ENCODE data around the gene RAB40B. TPM values are rescaled to one million over a fixed set of nuclear protein-coding genes. Genes with fewer than 3 reads are reported as not detected.

The RAB40B gene
- polyA plus RNA-seq, 1 of the 3 experiments (the other 2 are of a cell fraction): 20.7 TPM

GRCh38 chr17:82655523-82655922 is 43.0 kb downstream of the RAB40B start:
- TF ChIP-seq POLR2AphosphoS5 (IDR thresholded peaks at IDR 0.05; ENCODE audit: low read depth, low read length) (no peak), TEAD4 (IDR thresholded peaks at IDR 0.05; ENCODE audit: borderline replicate concordance, insufficient read depth) (no peak), FOSL2 (IDR thresholded peaks at IDR 0.05; ENCODE audit: borderline replicate concordance, low read depth) (no peak), EP300 (IDR thresholded peaks at IDR 0.05; ENCODE audit: borderline replicate concordance in 1 of 2, low read depth in 1 of 2, low read length in 1 of 2) (no peak), REST (IDR thresholded peaks at IDR 0.05; ENCODE audit: low read depth, low read length) (no peak)
- TF ChIP-seq, protein P1, sequence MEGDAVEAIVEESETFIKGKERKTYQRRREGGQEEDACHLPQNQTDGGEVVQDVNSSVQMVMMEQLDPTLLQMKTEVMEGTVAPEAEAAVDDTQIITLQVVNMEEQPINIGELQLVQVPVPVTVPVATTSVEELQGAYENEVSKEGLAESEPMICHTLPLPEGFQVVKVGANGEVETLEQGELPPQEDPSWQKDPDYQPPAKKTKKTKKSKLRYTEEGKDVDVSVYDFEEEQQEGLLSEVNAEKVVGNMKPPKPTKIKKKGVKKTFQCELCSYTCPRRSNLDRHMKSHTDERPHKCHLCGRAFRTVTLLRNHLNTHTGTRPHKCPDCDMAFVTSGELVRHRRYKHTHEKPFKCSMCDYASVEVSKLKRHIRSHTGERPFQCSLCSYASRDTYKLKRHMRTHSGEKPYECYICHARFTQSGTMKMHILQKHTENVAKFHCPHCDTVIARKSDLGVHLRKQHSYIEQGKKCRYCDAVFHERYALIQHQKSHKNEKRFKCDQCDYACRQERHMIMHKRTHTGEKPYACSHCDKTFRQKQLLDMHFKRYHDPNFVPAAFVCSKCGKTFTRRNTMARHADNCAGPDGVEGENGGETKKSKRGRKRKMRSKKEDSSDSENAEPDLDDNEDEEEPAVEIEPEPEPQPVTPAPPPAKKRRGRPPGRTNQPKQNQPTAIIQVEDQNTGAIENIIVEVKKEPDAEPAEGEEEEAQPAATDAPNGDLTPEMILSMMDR (IDR thresholded peaks at IDR 0.05): no peak
- H3K36me3 ChIP-seq (replicated peaks in 1 of 2; ENCODE audit: control insufficient read depth in 1 of 2, insufficient read depth in 2 of 2, low read length in 1 of 2): no peaks in the 10 kb centered on the region
- WGBS (ENCODE audit: low lambda C conversion rate): 72% methylated on average over 12 of the region's 13 CpGs
- POLR2A ChIA-PET: no interaction called here
- no peak overlapping the region for H3K9ac ChIP-seq
- H3K4me2 ChIP-seq: no peak overlapping the region
- CTCF ChIA-PET: interaction anchor here (1.1 kb wide), 1 partner anchor 13 kb away, joined by 3 read pairs; no protein-coding TSS in a partner anchor
- no peaks in the 10 kb centered on the region for H3K9me3 ChIP-seq
- no peak for DNase-seq
- no peaks in the 10 kb centered on the region for H4K20me1 ChIP-seq (ENCODE audit: insufficient read depth)
- no peaks in the 10 kb centered on the region for H3K4me1 ChIP-seq (ENCODE audit: control insufficient read depth in 1 of 2, insufficient read depth in 2 of 2, low read depth in 1 of 2, low read length in 1 of 2)
- H3K27ac ChIP-seq (ENCODE audit: low read depth in 2 of 2, low read length in 1 of 2): no peak overlapping the region
- H3K4me3 ChIP-seq (ENCODE audit: low read depth in 2 of 2, low read length in 1 of 2): no peak overlapping the region
- H2AFZ ChIP-seq (ENCODE audit: low read depth): no peak overlapping the region
- no peaks in the 10 kb centered on the region for H3K9me2 ChIP-seq
- H3K27me3 ChIP-seq (ENCODE audit: insufficient read depth): no peaks in the 10 kb centered on the region
- no peaks in the 10 kb centered on the region for H3K79me2 ChIP-seq (ENCODE audit: insufficient read depth)
- H3F3A ChIP-seq (replicated peaks; ENCODE audit: insufficient read depth): peaks cover 4% of the 10 kb centered on the region

DNA sequence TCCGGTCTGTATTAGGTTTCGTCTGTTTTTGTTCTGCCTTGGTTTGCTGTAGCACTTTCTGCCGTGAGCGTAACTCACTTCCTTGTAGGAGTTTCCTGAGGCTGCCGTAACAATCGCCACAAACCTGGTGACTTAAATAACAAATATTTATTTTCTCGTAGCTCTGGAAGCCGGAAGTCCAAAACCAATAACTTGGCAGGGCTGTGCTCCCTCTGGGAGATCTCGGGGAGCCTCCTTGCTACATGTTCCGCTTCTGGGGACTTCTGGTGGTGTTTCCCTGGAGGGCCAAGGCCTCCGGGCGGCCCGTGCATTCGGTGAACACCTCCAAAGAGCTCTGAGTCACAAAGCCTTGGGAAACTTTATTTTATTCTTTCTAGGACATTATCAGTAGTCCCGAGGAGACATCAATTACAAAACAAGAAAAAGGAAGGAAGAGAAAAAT is 43.4 kb downstream of the RAB40B start:
- Histone ChIP-seq H3K4me3 (ENCODE audit: low read depth in 2 of 2, low read length in 1 of 2) (no peak overlapping the region), H3K4me1 (ENCODE audit: control insufficient read depth in 1 of 2, insufficient read depth in 2 of 2, low read depth in 1 of 2, low read length in 1 of 2) (no peaks in the 10 kb centered on the region), H2AFZ (ENCODE audit: low read depth) (no peak overlapping the region), H3K4me2 (no peak overlapping the region), H4K20me1 (ENCODE audit: insufficient read depth) (no peaks in the 10 kb centered on the region), H3K79me2 (ENCODE audit: insufficient read depth) (no peaks in the 10 kb centered on the region), H3K9ac (no peak overlapping the region), H3K27ac (ENCODE audit: low read depth in 2 of 2, low read length in 1 of 2) (no peak overlapping the region), H3K36me3 (replicated peaks in 1 of 2; ENCODE audit: control insufficient read depth in 1 of 2, insufficient read depth in 2 of 2, low read length in 1 of 2) (no peaks in the 10 kb centered on the region), H3K9me3 (no peaks in the 10 kb centered on the region), H3F3A (replicated peaks; ENCODE audit: insufficient read depth) (peaks cover 5% of the 10 kb centered on the region), H3K27me3 (ENCODE audit: insufficient read depth) (no peaks in the 10 kb centered on the region), H3K9me2 (no peaks in the 10 kb centered on the region)
- 80% methylated on average over 15 of the region's 15 CpGs for WGBS (ENCODE audit: low lambda C conversion rate)
- no peak for TF ChIP-seq MXI1 (IDR thresholded peaks at IDR 0.05; ENCODE audit: low read depth, low read length)
- no peak for TF ChIP-seq POLR2AphosphoS5 (IDR thresholded peaks at IDR 0.05; ENCODE audit: low read depth, low read length)
- TF ChIP-seq RCOR1 (IDR thresholded peaks at IDR 0.05; ENCODE audit: low read length): no peak
- no peak for TF ChIP-seq FOXJ3 (CRISPR knock-in tag; IDR thresholded peaks at IDR 0.05)
- TF ChIP-seq NRF1 (IDR thresholded peaks at IDR 0.05; ENCODE audit: low read depth, low read length): no peak
- TF ChIP-seq MAX (IDR thresholded peaks at IDR 0.05; ENCODE audit: low read depth): no peak
- TF ChIP-seq YY1 (IDR thresholded peaks at IDR 0.05; ENCODE audit: low read depth): no peak
- TF ChIP-seq REST (IDR thresholded peaks at IDR 0.05; ENCODE audit: low read depth, low read length): no peak
- no peak for TF ChIP-seq JUND (IDR thresholded peaks at IDR 0.05)
- TF ChIP-seq NFIC (IDR thresholded peaks at IDR 0.05; ENCODE audit: borderline replicate concordance): no peak
- TF ChIP-seq RFX5 (IDR thresholded peaks at IDR 0.05; ENCODE audit: low read length): no peak
- TF ChIP-seq GABPA (IDR thresholded peaks at IDR 0.05; ENCODE audit: low read depth): no peak
- no peak for TF ChIP-seq TEAD4 (IDR thresholded peaks at IDR 0.05; ENCODE audit: borderline replicate concordance, insufficient read depth)
- ChIA-PET POLR2A (no interaction called here), CTCF (interaction anchor here (1.1 kb wide), 1 partner anchor 14 kb away, joined by 3 read pairs; no protein-coding TSS in a partner anchor)
- no peak for DNase-seq
